Measurements from ENCODE around the gene THSD7A. TPM values are rescaled to one million over a fixed set of nuclear protein-coding genes. Genes with fewer than 3 reads are reported as not detected.

THSD7A gene
- total RNA-seq, 1 experiment from 2014 or later: 0.68 TPM

DNA sequence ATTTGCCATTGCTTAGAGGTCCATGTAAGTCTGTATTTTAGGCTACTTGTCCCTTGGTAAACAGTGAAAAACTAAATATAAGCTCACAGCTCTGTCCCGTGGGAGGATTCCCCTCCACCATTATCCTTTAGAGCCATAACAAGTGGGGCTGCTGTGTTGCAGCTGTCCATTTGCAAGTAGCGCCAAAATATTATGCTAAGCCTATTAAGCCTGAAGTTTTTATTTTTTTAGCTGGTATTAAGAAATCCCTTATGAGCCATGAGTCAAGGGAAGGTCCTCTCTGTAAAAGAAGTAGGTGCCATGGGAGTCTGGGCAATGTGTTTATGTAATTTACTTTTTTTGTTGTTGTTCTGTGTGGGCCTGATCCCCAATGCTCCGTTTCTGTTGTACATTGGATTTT lies 183.9 kb downstream of the THSD7A start:
- ATAC-seq (no peak), DNase-seq (ENCODE audit: low spot score) (no peak)
- H3K36me3 Mint-ChIP-seq: no peaks in the 10 kb centered on the region
- ChIA-PET CTCF (no interaction called here), POLR2A (no interaction called here)
- no peak overlapping the region for H3K27ac Mint-ChIP-seq
- no peaks in the 10 kb centered on the region for H3K9me3 Mint-ChIP-seq
- no peaks in the 10 kb centered on the region for H3K4me1 Mint-ChIP-seq
- no peaks in the 10 kb centered on the region for H3K27me3 Mint-ChIP-seq (ENCODE audit: low read depth)
- H3K4me3 Mint-ChIP-seq: no peak overlapping the region
- TF ChIP-seq RELA (CRISPR knock-in tag; IDR thresholded peaks at IDR 0.05; ENCODE audit: borderline replicate concordance) (no peak), OVOL2 (CRISPR knock-in tag; IDR thresholded peaks at IDR 0.05; ENCODE audit: borderline replicate concordance) (no peak), TP53 (CRISPR knock-in tag; IDR thresholded peaks at IDR 0.05) (no peak), ETV6 (CRISPR knock-in tag; IDR thresholded peaks at IDR 0.05) (no peak), CREB1 (CRISPR knock-in tag; IDR thresholded peaks at IDR 0.05) (no peak), GTF2I (CRISPR knock-in tag; conservative IDR thresholded peaks at IDR 0.05) (no peak), NFYB (CRISPR knock-in tag; conservative IDR thresholded peaks at IDR 0.05; ENCODE audit: low read depth) (no peak), ZNF317 (CRISPR knock-in tag; IDR thresholded peaks at IDR 0.05; ENCODE audit: borderline replicate concordance, low read depth) (no peak), ZNF263 (CRISPR knock-in tag; IDR thresholded peaks at IDR 0.05; ENCODE audit: low read depth) (no peak), NR2C2 (CRISPR knock-in tag; IDR thresholded peaks at IDR 0.05) (no peak), ZNF121 (CRISPR knock-in tag; IDR thresholded peaks at IDR 0.05) (no peak), JAZF1 (CRISPR knock-in tag; IDR thresholded peaks at IDR 0.05) (no peak)
- TF ChIP-seq, protein P1, sequence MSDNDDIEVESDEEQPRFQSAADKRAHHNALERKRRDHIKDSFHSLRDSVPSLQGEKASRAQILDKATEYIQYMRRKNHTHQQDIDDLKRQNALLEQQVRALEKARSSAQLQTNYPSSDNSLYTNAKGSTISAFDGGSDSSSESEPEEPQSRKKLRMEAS (CRISPR knock-in tag; IDR thresholded peaks at IDR 0.05): no peak
- TF ChIP-seq, protein P2, sequence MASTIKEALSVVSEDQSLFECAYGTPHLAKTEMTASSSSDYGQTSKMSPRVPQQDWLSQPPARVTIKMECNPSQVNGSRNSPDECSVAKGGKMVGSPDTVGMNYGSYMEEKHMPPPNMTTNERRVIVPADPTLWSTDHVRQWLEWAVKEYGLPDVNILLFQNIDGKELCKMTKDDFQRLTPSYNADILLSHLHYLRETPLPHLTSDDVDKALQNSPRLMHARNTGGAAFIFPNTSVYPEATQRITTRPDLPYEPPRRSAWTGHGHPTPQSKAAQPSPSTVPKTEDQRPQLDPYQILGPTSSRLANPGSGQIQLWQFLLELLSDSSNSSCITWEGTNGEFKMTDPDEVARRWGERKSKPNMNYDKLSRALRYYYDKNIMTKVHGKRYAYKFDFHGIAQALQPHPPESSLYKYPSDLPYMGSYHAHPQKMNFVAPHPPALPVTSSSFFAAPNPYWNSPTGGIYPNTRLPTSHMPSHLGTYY (CRISPR knock-in tag; IDR thresholded peaks at IDR 0.05): no peak
- TF ChIP-seq, protein P3, sequence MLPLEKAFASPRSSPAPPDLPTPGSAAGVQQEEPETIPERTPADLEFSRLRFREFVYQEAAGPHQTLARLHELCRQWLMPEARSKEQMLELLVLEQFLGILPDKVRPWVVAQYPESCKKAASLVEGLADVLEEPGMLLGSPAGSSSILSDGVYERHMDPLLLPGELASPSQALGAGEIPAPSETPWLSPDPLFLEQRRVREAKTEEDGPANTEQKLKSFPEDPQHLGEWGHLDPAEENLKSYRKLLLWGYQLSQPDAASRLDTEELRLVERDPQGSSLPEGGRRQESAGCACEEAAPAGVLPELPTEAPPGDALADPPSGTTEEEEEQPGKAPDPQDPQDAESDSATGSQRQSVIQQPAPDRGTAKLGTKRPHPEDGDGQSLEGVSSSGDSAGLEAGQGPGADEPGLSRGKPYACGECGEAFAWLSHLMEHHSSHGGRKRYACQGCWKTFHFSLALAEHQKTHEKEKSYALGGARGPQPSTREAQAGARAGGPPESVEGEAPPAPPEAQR (CRISPR knock-in tag; IDR thresholded peaks at IDR 0.05): no peak
- TF ChIP-seq, protein P4, sequence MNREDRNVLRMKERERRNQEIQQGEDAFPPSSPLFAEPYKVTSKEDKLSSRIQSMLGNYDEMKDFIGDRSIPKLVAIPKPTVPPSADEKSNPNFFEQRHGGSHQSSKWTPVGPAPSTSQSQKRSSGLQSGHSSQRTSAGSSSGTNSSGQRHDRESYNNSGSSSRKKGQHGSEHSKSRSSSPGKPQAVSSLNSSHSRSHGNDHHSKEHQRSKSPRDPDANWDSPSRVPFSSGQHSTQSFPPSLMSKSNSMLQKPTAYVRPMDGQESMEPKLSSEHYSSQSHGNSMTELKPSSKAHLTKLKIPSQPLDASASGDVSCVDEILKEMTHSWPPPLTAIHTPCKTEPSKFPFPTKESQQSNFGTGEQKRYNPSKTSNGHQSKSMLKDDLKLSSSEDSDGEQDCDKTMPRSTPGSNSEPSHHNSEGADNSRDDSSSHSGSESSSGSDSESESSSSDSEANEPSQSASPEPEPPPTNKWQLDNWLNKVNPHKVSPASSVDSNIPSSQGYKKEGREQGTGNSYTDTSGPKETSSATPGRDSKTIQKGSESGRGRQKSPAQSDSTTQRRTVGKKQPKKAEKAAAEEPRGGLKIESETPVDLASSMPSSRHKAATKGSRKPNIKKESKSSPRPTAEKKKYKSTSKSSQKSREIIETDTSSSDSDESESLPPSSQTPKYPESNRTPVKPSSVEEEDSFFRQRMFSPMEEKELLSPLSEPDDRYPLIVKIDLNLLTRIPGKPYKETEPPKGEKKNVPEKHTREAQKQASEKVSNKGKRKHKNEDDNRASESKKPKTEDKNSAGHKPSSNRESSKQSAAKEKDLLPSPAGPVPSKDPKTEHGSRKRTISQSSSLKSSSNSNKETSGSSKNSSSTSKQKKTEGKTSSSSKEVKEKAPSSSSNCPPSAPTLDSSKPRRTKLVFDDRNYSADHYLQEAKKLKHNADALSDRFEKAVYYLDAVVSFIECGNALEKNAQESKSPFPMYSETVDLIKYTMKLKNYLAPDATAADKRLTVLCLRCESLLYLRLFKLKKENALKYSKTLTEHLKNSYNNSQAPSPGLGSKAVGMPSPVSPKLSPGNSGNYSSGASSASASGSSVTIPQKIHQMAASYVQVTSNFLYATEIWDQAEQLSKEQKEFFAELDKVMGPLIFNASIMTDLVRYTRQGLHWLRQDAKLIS (CRISPR knock-in tag; IDR thresholded peaks at IDR 0.05; ENCODE audit: borderline replicate concordance): no peak
- TF ChIP-seq, protein P5, sequence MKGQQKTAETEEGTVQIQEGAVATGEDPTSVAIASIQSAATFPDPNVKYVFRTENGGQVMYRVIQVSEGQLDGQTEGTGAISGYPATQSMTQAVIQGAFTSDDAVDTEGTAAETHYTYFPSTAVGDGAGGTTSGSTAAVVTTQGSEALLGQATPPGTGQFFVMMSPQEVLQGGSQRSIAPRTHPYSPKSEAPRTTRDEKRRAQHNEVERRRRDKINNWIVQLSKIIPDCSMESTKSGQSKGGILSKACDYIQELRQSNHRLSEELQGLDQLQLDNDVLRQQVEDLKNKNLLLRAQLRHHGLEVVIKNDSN (CRISPR knock-in tag; IDR thresholded peaks at IDR 0.05): no peak

DNA sequence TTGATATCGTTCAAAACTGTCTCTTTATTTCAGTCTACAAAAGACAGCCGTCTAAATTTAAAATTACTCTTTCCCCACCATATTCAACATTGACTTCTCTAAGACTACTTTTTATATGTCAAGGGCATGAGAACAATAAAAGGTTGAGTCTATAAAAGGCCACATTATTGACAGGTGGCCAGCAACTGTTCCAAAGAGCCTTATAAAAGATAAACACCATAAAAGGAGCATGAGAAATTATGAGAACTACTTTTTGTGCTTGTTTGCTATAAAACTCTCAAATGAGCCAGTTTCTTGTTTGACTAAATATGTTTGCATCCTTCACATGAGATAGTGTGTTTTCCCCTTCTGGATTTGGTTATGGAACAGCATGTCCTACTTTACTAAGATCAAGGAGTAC lies 189.2 kb downstream of the THSD7A start:
- Mint-ChIP-seq H3K27me3 (ENCODE audit: low read depth) (no peaks in the 10 kb centered on the region), H3K4me1 (0 out of 2 replicates have a peak, but pooled peaks cover 2% of the 10 kb centered on the region), H3K4me3 (no peak overlapping the region), H3K27ac (no peak overlapping the region), H3K36me3 (no peaks in the 10 kb centered on the region), H3K9me3 (no peaks in the 10 kb centered on the region)
- POLR2A ChIA-PET: no interaction called here
- CTCF ChIA-PET: no interaction called here
- ATAC-seq (no peak), DNase-seq (ENCODE audit: low spot score) (no peak)
- TF ChIP-seq ZNF671 (CRISPR knock-in tag; IDR thresholded peaks at IDR 0.05) (no peak), EMX1 (CRISPR knock-in tag; IDR thresholded peaks at IDR 0.05) (no peak), MXD4 (CRISPR knock-in tag; IDR thresholded peaks at IDR 0.05; ENCODE audit: borderline replicate concordance) (no peak), TEAD4 (CRISPR knock-in tag; IDR thresholded peaks at IDR 0.05) (no peak), SP1 (CRISPR knock-in tag; conservative IDR thresholded peaks at IDR 0.05) (no peak), ZNF138 (CRISPR knock-in tag; conservative IDR thresholded peaks at IDR 0.05) (no peak), ELF4 (CRISPR knock-in tag; IDR thresholded peaks at IDR 0.05; ENCODE audit: low read depth) (no peak)
- TF ChIP-seq, protein P6, sequence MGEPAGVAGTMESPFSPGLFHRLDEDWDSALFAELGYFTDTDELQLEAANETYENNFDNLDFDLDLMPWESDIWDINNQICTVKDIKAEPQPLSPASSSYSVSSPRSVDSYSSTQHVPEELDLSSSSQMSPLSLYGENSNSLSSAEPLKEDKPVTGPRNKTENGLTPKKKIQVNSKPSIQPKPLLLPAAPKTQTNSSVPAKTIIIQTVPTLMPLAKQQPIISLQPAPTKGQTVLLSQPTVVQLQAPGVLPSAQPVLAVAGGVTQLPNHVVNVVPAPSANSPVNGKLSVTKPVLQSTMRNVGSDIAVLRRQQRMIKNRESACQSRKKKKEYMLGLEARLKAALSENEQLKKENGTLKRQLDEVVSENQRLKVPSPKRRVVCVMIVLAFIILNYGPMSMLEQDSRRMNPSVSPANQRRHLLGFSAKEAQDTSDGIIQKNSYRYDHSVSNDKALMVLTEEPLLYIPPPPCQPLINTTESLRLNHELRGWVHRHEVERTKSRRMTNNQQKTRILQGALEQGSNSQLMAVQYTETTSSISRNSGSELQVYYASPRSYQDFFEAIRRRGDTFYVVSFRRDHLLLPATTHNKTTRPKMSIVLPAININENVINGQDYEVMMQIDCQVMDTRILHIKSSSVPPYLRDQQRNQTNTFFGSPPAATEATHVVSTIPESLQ (CRISPR knock-in tag; IDR thresholded peaks at IDR 0.05): no peak
